Heart right ventricle (tissue), 16 donors: ENCODE results near the gene MTHFSD. TPM values are rescaled to one million over a fixed set of nuclear protein-coding genes. Genes with fewer than 3 reads are reported as not detected.
A peak's percentile ranks its signal among the peaks of the same experiment; 100 is the strongest.

Experiments used
- ATAC-seq, 8 donors: fragments of 200-7000 bp; cut with Tn5 transposase; one replicate each; pipeline ENCODE4 v1.9.1; 2020; ENCODE audit warnings: mild to moderate bottlenecking in 8 of 8, moderate library complexity in 8 of 8, moderate number of reproducible peaks in 1 of 8
- DNase-seq, 2 donors: peaks; one replicate each; pipeline ENCODE4 v3.0.0-alpha.2; 2020
- H3K27ac ChIP-seq, 10 donors: fragments of 200-600 bp; sonication (generic) in 2 of 10; one replicate each; pipeline versions ENCODE4 v1.5.0 to v1.8.0; 2020 to 2022; ENCODE audit warnings: mild to moderate bottlenecking in 3 of 10
- H3K27me3 ChIP-seq, 7 donors: fragments of 200-600 bp; one replicate each; pipeline ENCODE4 v1.8.0; 2021 to 2022; ENCODE audit warnings: mild to moderate bottlenecking in 2 of 7
- H3K36me3 ChIP-seq, 9 donors: fragments of 200-600 bp; sonication (generic) in 1 of 9; one replicate each; pipeline versions ENCODE4 v1.5.0 to v1.8.0; 2020 to 2022; ENCODE audit warnings: mild to moderate bottlenecking in 2 of 9
- H3K4me1 ChIP-seq, 9 donors: fragments of 200-600 bp; sonication (generic) in 1 of 9; one replicate each; pipeline versions ENCODE4 v1.5.0 to v1.8.0; 2020 to 2022; ENCODE audit warnings: mild to moderate bottlenecking in 4 of 9
- H3K4me3 ChIP-seq, 10 donors: fragments of 200-600 bp; sonication (generic) in 2 of 10; one replicate each; pipeline versions ENCODE4 v1.5.0 to v1.8.0; 2020 to 2022; ENCODE audit warnings: mild to moderate bottlenecking in 7 of 10, moderate library complexity in 2 of 10
- H3K9me3 ChIP-seq, 11 donors: fragments of 200-600 bp in 10 of 11; sonication (generic) in 2 of 11; one replicate each; pipeline versions ENCODE4 v1.5.0 to v1.8.0; 2013 to 2022; ENCODE audit warnings: mild to moderate bottlenecking in 2 of 11, control low read depth in 1 of 11, moderate library complexity in 1 of 11
- CTCF ChIP-seq, 9 donors: fragments of 200-600 bp; sonication (generic) in 2 of 9; IDR thresholded peaks; one replicate each; pipeline versions ENCODE4 v1.5.0 to v1.8.0; 2021 to 2022; ENCODE audit warnings: antibody characterized with exemption in 9 of 9, mild to moderate bottlenecking in 5 of 9, moderate library complexity in 1 of 9
- WGBS, 2 donors: extraction: QIAGEN DNeasy Blood & Tissue Kit; methylation state at CpG; one replicate each; pipeline ENCODE4 v1.1.7; 2013; ENCODE audit warnings: inconsistent platforms in 1 of 2; 5-methylcytosine and 5-hydroxymethylcytosine counted together
- intact Hi-C, 10 donors: fragments of 100-400 bp; cut with DNase I; formaldehyde crosslinking; loops; one replicate each; pipeline versions ENCODE4 v1.11.1 to v1.14.2; 2022
- polyA plus RNA-seq, 2 donors: library from polyadenylated mRNA; stranded (reverse); fragments of 200-250 nt; gene quantifications; one replicate each; pipeline ENCODE4 v1.2.3, GENCODE V29; 2013
- total RNA-seq, 10 donors: library from RNA; stranded (reverse); fragmentation: NEBNext Ultra II Directional in 3 of 10; extraction: Animal tissue kit (Norgen Biotek cat#: 25700) in 3 of 10; gene quantifications; one replicate each; pipeline versions ENCODE4 v1.2.1 to v1.2.4, GENCODE V29; 2021 to 2023
- donor health status: Arrhythmogenic right ventricular cardiomyopathy.
- donor health status: ischemic (EF 13 %, LVEDD 7.1; RV severe dilation, severe dysfunction).
- donor health status: healthy with polysubstance abuse.
- donor health status: DM: no; HTN: yes; CAD: no.
- donor health status: DM: no; HTN: no; CAD: no.
- donor health status: ischemic (EF 25% LVEDD 6.9; RV normal size, moderate dysfunction).
- donor health status: ischemic (EF 25% LVEDD 5.7; RV mildly dilated, moderate dysfunction).
- donor health status: healthy.
- donor health status: DM: yes; HTN: yes; CAD: no.
- donor health status: Ischemic cardiomyopathy.
- donor health status: ischemic (EF 35%, LVEDD 5.7; RV mildly dilated, moderate dysfunction).
- donor health status: nonischemic (EF 11% LVEDD 7.7; RV severe dilation, severe dysfunction).
- donor health status: DM: yes; HTN: yes; CAD: no.
- donor health status: PGD.
- donor health status: ischemic (EF 29% LVEDD 5.4; RV normal size, mild dysfunction).
- donor health status: nonischemic (EF 23%, LVEDD 6.1; RV moderate dilation, normal function).

Gene MTHFSD
- total and polyA plus RNA-seq, 12 donors: 5.1 to 13.1 (median 11.3) TPM

DNA sequence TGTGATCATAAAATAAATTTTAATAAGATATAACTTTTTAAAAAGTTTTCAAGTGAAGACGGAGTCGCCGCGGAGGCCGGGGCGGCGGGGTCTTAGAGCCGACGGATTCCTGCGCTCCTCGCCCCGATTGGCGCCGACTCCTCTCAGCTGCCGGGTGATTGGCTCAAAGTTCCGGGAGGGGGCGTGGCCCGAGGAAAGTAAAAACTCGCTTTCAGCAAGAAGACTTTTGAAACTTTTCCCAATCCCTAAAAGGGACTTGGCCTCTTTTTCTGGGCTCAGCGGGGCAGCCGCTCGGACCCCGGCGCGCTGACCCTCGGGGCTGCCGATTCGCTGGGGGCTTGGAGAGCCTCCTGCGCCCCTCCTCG, 11.5 kb upstream of the MTHFSD start, which contains the start of gene FOXC2:
TSS of gene FOXC2 (plus strand) at position 229 of the 365 bp plus-strand sequence. CDS start 507 bp downstream, outside the sequence.
- WGBS, 2 donors: 1% methylated on average over 30 of the region's 30 CpGs

DNA sequence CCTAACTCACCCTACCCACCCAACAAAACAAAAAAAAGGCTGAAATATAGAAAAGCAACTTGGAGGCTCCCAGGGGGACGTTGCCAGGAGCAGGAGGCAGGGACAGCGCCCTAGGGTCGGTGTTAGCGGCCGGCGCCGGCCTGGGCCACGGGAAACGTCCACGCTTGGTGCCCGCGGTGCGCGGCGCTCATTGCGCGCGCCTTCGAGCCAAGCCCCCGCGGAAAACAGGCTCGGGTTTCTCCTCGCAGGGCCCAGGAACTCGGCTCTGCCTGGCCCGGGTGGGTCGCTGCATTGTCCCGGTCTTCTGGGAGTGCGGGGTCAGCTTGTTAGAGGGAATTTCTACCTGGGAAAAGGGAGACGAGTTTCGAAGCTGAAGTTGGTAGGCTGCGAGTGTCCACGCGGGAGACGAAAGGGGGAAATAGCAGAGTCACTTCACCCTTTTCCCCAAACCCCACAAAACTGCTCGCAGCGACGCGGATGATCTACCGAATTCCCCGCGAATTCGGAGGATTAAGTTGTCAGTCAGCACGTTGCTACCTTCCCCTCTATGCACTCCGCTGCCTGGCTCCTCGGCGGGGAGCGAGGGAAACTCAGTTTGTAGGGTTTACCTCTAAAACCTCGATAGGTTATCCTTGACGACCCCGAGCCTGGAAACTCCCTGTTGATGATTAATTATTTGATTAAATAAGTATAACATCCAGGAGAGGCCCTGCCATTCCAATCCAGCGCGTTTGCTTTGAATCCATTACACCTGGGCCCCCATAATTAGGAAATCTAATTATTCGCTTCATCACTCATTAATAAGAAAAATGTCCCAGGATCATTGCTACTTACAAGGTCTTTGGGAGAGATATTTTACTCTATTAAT, 10.8 kb upstream of the MTHFSD start:
- WGBS, 2 donors: 11 to 16% methylated on average over 53 of the region's 53 CpGs
- Histone ChIP-seq H3K36me3 (no peaks in the 10 kb centered on the region), H3K27ac (peak overlapping the region in 6 of 10 donors; percentile 10 to 90 (median 42)), H3K4me1 (peaks cover 0 to 26% (median 11%) of the 10 kb centered on the region in 9 donors), H3K27me3 (peaks cover 9 to 95% (median 75%) of the 10 kb centered on the region in 7 donors), H3K4me3 (peak overlapping the region in 9 of 10 donors; percentile 19 to 66 (median 60)), H3K9me3 (no peaks in the 10 kb centered on the region)
- ATAC-seq: no peak
- TF ChIP-seq CTCF (IDR thresholded peaks at IDR 0.05): no peak
- DNase-seq: no peak
- intact Hi-C loops: loop anchor here in 9 of 10 donors (2.0 to 10.0 kb wide), 11 partner anchors 196 to 819 kb away; partner anchors contain the start of gene FBXO31 (in 1 of the 9)

More for the DNA sequence above, 11.5 kb upstream of the MTHFSD start, which contains the start of gene FOXC2:
- Histone ChIP-seq H3K4me3 (peak within 1 kb of the TSS; percentile 33 to 66 (median 59)), H3K27ac (peak within 1 kb of the TSS; percentile 23 to 90 (median 82)), H3K27me3 (peaks cover 9 to 95% (median 77%) of the 10 kb centered on the region in 7 donors), H3K36me3 (no peaks in the 10 kb centered on the region), H3K9me3 (no peaks in the 10 kb centered on the region), H3K4me1 (peaks cover 0 to 28% (median 16%) of the 10 kb centered on the region in 9 donors)
- DNase-seq (peak; percentile 86 to 90), ATAC-seq (peak; percentile 55 to 78 (median 65))
- no peak for TF ChIP-seq CTCF (IDR thresholded peaks at IDR 0.05)
- intact Hi-C loops: loop anchor here in 5 of 10 donors (5.0 to 10.0 kb wide), 6 partner anchors 196 to 818 kb away; partner anchors contain the start of gene FBXO31 (in 1 of the 5)

DNA sequence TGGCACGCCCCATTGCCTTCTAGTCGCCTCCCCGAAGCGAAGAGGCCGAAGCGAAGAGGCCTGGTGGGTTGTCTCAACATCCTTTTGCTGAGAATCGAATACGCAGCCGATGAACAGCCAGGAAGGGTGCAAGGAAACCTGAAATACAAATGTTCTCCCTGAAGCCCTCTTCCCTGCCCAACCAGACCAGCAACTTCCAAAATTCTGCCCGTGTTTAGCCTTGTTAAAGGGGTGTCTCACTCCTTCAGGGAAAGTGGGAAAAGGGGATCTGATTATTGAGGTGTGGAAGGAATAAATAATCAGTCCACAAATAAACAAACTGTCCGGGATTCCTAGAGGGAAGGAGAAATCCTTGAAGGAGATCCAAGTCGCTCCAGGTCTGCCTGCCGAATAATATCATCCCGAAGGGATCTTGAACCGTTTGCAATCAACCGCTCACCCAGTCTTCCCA, 10.2 kb upstream of the MTHFSD start:
- no peaks in the 10 kb centered on the region for H3K36me3 ChIP-seq
- peak overlapping the region in 6 of 10 donors; percentile 14 to 66 (median 61) for H3K4me3 ChIP-seq
- H3K4me1 ChIP-seq: peaks cover 0 to 26% (median 11%) of the 10 kb centered on the region in 9 donors
- no peaks in the 10 kb centered on the region for H3K9me3 ChIP-seq
- H3K27ac ChIP-seq: peak overlapping the region in 4 of 10 donors; percentile 10 to 72 (median 30)
- intact Hi-C loops: loop anchor here in 9 of 10 donors (2.0 to 10.0 kb wide), 11 partner anchors 197 to 820 kb away; partner anchors contain the start of gene FBXO31 (in 1 of the 9)
- ATAC-seq (no peak), DNase-seq (no peak)
- 44 to 49% methylated on average over 16 of the region's 16 CpGs for whole genome bisulfite sequencing, 2 donors
- TF ChIP-seq CTCF (IDR thresholded peaks at IDR 0.05): no peak
- H3K27me3 ChIP-seq: peaks cover 9 to 92% (median 68%) of the 10 kb centered on the region in 7 donors
